Endothelial cell of umbilical vein (primary cell): Measurements from ENCODE around the gene SLC2A1. TPM values are rescaled to one million over a fixed set of nuclear protein-coding genes. Genes with fewer than 3 reads are reported as not detected.

Source experiments
- BruUV-seq: library from RNA; stranded (reverse); fragments of 400-500 nt; replicated peaks from 2 replicates; lab custom pipeline; 2021; lab: Mats Ljungman, UMichigan
- CTCF ChIA-PET: fragments of 300-600, 350-600 bp; sonication (Branson Sonifier 250); formaldehyde crosslinking; loops from one replicate; lab custom pipeline; 2021; ENCODE audit warnings: antibody characterized with exemption, inconsistent platforms; lab: Charles Lee
- POLR2A ChIA-PET: fragments of 300-600, 350-600 bp; sonication (Branson Sonifier 250); formaldehyde crosslinking; loops from one replicate; lab custom pipeline; 2021; ENCODE audit warnings: antibody characterized with exemption, inconsistent platforms; lab: Charles Lee
- DNase-seq: peaks from one replicate; pipeline ENCODE4 v3.0.0-alpha.2; 2011; ENCODE audit warnings: low read depth, low spot score
- FAIRE-seq: peaks from 2 replicates; lab custom pipeline; 2011; peaks lifted over from hg19 to GRCh38; lab: Jason Lieb, UNC
- H2AFZ ChIP-seq: 2 replicates; pipeline ENCODE4 v1.6.0; 2012; ENCODE audit warnings: low read depth, low read length, control low read depth, inconsistent platforms
- H3K27ac ChIP-seq: 2 replicates; pipeline ENCODE4 v1.5.1; 2011; ENCODE audit warnings: low read depth, mild to moderate bottlenecking, control low read depth, low read length, moderate library complexity; ENCODE audit not compliant: insufficient read depth
- H3K27me3 ChIP-seq, 2 experiments: 2 replicates each; pipeline versions ENCODE4 v1.6.0 to v1.6.1; 2011; ENCODE audit warnings: low read length in 2 of 2, mixed read lengths in 1 of 2; ENCODE audit not compliant: control insufficient read depth in 2 of 2, insufficient read depth in 2 of 2
- H3K36me3 ChIP-seq, 2 experiments: 2 replicates in 1 of 2; 3 replicates in 1 of 2; pipeline ENCODE4 v1.5.1; 2011; ENCODE audit warnings: low read length in 2 of 2, mild to moderate bottlenecking in 1 of 2, moderate library complexity in 1 of 2; ENCODE audit not compliant: control insufficient read depth in 2 of 2, insufficient read depth in 2 of 2; ENCODE audit errors: extremely low read depth in 1 of 2
- H3K4me1 ChIP-seq: 3 replicates; pipeline ENCODE4 v1.5.1; 2011; ENCODE audit warnings: mild to moderate bottlenecking, low read length; ENCODE audit not compliant: control insufficient read depth, insufficient read depth; ENCODE audit errors: extremely low read depth
- H3K4me2 ChIP-seq: 2 replicates; pipeline ENCODE4 v1.6.1; 2011; ENCODE audit warnings: low read length, control low read depth, mixed read lengths; ENCODE audit not compliant: insufficient read depth
- H3K4me3 ChIP-seq, 3 experiments: fragments of 200-600 bp in 1 of 3; sonication (generic), shearing (Covaris generic) in 1 of 3; replicated peaks in 1 of 3; 2 replicates each; pipeline ENCODE4 v1.5.1; 2011 to 2016; ENCODE audit warnings: control low read depth in 3 of 3, low read length in 3 of 3, mild to moderate bottlenecking in 2 of 3, inconsistent platforms in 1 of 3, low read depth in 1 of 3, moderate library complexity in 1 of 3; ENCODE audit not compliant: insufficient read depth in 1 of 3
- H3K79me2 ChIP-seq: 2 replicates; pipeline ENCODE4 v1.6.0; 2012; ENCODE audit warnings: low read length, inconsistent platforms; ENCODE audit not compliant: control insufficient read depth, insufficient read depth
- H3K9ac ChIP-seq: replicated peaks from 2 replicates; pipeline ENCODE3; 2011; ENCODE audit warnings: low read length, control low read depth; ENCODE audit not compliant: insufficient read depth; ENCODE audit errors: extremely low read depth
- H3K9me1 ChIP-seq: replicated peaks from 3 replicates; pipeline ENCODE4 v1.6.0; 2011; ENCODE audit warnings: mild to moderate bottlenecking, low read length; ENCODE audit not compliant: control insufficient read depth, insufficient read depth; ENCODE audit errors: extremely low read depth
- H3K9me3 ChIP-seq: replicated peaks from 2 replicates; pipeline ENCODE4 v1.5.1; 2012; ENCODE audit warnings: low read length, inconsistent platforms; ENCODE audit not compliant: control insufficient read depth, insufficient read depth
- H4K20me1 ChIP-seq: replicated peaks from 2 replicates; pipeline ENCODE3; 2011; ENCODE audit warnings: mild to moderate bottlenecking, low read length; ENCODE audit not compliant: control insufficient read depth, insufficient read depth; ENCODE audit errors: extremely low read depth
- EZH2 ChIP-seq: IDR thresholded peaks from 2 replicates; pipeline ENCODE4 v1.6.1; 2012; ENCODE audit warnings: borderline replicate concordance, low read depth, mild to moderate bottlenecking, moderate library complexity, low read length, inconsistent platforms; ENCODE audit not compliant: severe bottlenecking
- FOS ChIP-seq: IDR thresholded peaks from 2 replicates; pipeline ENCODE4 v1.6.1; 2011; ENCODE audit warnings: mild to moderate bottlenecking, low read length, moderate library complexity, borderline replicate concordance; ENCODE audit not compliant: insufficient read depth
- GATA2 ChIP-seq: IDR thresholded peaks from 2 replicates; pipeline ENCODE4 v1.7.0; 2011; ENCODE audit warnings: low read depth, mild to moderate bottlenecking, moderate library complexity, mixed read lengths, low read length; ENCODE audit not compliant: insufficient read length, insufficient read depth
- JUN ChIP-seq: IDR thresholded peaks from 2 replicates; pipeline ENCODE4 v1.6.1; 2011; ENCODE audit warnings: borderline replicate concordance, low read depth; ENCODE audit not compliant: insufficient read length, insufficient read depth
- MAX ChIP-seq: IDR thresholded peaks from 2 replicates; pipeline ENCODE4 v1.6.1; 2011; ENCODE audit not compliant: insufficient read depth, insufficient read length
- MYC ChIP-seq: IDR thresholded peaks from one replicate; pipeline ENCODE4 v1.6.1; 2011; ENCODE audit warnings: mild to moderate bottlenecking, low read depth, low read length
- POLR2A ChIP-seq: IDR thresholded peaks from 2 replicates; pipeline ENCODE4 v1.6.1; 2012; ENCODE audit warnings: low read depth, mild to moderate bottlenecking, control low read depth, low read length
- POLR2AphosphoS5 ChIP-seq: IDR thresholded peaks from 2 replicates; pipeline ENCODE4 v1.6.1; 2012; ENCODE audit warnings: low read depth, mild to moderate bottlenecking, control low read depth, low read length, moderate library complexity; ENCODE audit not compliant: insufficient read depth
- dilution Hi-C: fragments of 300-500 bp; cut with MboI; formaldehyde crosslinking; loops from one replicate; pipeline ENCODE4 v1.15.0; 2019; ENCODE audit warnings: low sequenced_read_pairs; ENCODE audit not compliant: extremely low pct_ligation_motif_present
- intact Hi-C: fragments of 100-400 bp; cut with micrococcal nuclease; formaldehyde crosslinking; loops from one replicate; pipeline ENCODE4 v1.10.0; 2022
- polyA plus RNA-seq, 4 experiments: library from polyadenylated mRNA; depleted of rRNA in 3 of 4; stranded (reverse) in 3 of 4; unstranded in 1 of 4; fragments of >200 nt; gene quantifications; 2 replicates each; pipeline versions ENCODE4 v1.2.1 to v1.2.3, GENCODE V29; 2011 to 2012; ENCODE audit warnings: missing spikeins in 1 of 4
- total RNA-seq: library from RNA; stranded (reverse); gene quantifications from 2 replicates; pipeline ENCODE4 v1.2.3, GENCODE V29; 2021
- TF ChIP-seq, protein P1 (sequence below), 2 donors: IDR thresholded peaks; 1 replicate in 1 of 2; 2 replicates in 1 of 2; pipeline ENCODE4 v1.5.1; 2011; ENCODE audit warnings: low read length in 2 of 2, mild to moderate bottlenecking in 2 of 2, moderate library complexity in 2 of 2, control low read depth in 1 of 2, inconsistent platforms in 1 of 2, low read depth in 1 of 2; ENCODE audit not compliant: insufficient read depth in 1 of 2; ENCODE audit errors: extremely low read depth in 1 of 2

SLC2A1 gene
- total and polyA plus RNA-seq, 2 donors (not counting 3 experiments of a cell fraction or from before 2014, with no cell fraction given) = 42.2 to 46.5 TPM

GRCh38 chr1:42993502-42994136, 35.0 kb upstream of the SLC2A1 start:
- Histone ChIP-seq H4K20me1 (no peaks in the 10 kb centered on the region), H3K79me2 (no peaks in the 10 kb centered on the region), H3K4me1 (no peaks in the 10 kb centered on the region), H3K27me3 (no peaks in the 10 kb centered on the region), H2AFZ (no peak overlapping the region), H3K9me1 (no peaks in the 10 kb centered on the region), H3K9ac (no peak overlapping the region), H3K4me3 (no peak overlapping the region), H3K9me3 (no peaks in the 10 kb centered on the region), H3K27ac (no peak overlapping the region), H3K36me3 (no peaks in the 10 kb centered on the region), H3K4me2 (no peak overlapping the region)
- DNase-seq = no peak
- intact Hi-C loops (no loop called here), dilution Hi-C loops (no loop called here)
- no peak for TF ChIP-seq EZH2
- no peak for TF ChIP-seq JUN
- no peak for TF ChIP-seq MAX
- TF ChIP-seq POLR2AphosphoS5 = no peak
- TF ChIP-seq GATA2 = no peak
- TF ChIP-seq POLR2A = no peak
- TF ChIP-seq MYC = no peak
- no peak for TF ChIP-seq FOS
- TF ChIP-seq, protein P1, sequence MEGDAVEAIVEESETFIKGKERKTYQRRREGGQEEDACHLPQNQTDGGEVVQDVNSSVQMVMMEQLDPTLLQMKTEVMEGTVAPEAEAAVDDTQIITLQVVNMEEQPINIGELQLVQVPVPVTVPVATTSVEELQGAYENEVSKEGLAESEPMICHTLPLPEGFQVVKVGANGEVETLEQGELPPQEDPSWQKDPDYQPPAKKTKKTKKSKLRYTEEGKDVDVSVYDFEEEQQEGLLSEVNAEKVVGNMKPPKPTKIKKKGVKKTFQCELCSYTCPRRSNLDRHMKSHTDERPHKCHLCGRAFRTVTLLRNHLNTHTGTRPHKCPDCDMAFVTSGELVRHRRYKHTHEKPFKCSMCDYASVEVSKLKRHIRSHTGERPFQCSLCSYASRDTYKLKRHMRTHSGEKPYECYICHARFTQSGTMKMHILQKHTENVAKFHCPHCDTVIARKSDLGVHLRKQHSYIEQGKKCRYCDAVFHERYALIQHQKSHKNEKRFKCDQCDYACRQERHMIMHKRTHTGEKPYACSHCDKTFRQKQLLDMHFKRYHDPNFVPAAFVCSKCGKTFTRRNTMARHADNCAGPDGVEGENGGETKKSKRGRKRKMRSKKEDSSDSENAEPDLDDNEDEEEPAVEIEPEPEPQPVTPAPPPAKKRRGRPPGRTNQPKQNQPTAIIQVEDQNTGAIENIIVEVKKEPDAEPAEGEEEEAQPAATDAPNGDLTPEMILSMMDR (IDR thresholded peaks at IDR 0.05; ENCODE audit: extremely low read depth in 1 of 2, insufficient read depth in 1 of 2, low read depth in 1 of 2, low read length in 2 of 2) = no peak
- ChIA-PET POLR2A (no interaction called here), CTCF (no interaction called here)
- no TSS peak for BruUV-seq
- FAIRE-seq = no peak
